Measurements from ENCODE around the gene CDH16. TPM values are rescaled to one million over a fixed set of nuclear protein-coding genes. Genes with fewer than 3 reads are reported as not detected.

CDH16 gene
- total RNA-seq, 2 donors from 2014 or later, result not detected

- Histone ChIP-seq H3K27ac (no peak overlapping the region), H3K36me3 (no peaks in the 10 kb centered on the region), H3K4me1 (ENCODE audit: control insufficient read depth in 1 of 2, low read depth in 2 of 2) (peaks cover 0 to 7% of the 10 kb centered on the region in 2 donors), H3K27me3 (replicated peaks; ENCODE audit: insufficient read depth) (no peaks in the 10 kb centered on the region), H3K4me3 (no peak overlapping the region), H3K9me3 (no peaks in the 10 kb centered on the region)
- ATAC-seq (ENCODE audit: insufficient number of reproducible peaks, low FRiP score, low read depth) (no peak), DNase-seq (ENCODE audit: low spot score) (no peak)
- TF ChIP-seq CTCF (IDR thresholded peaks at IDR 0.05), result no peak
Observed at GRCh38 chr16:66916518-66916917, 2.2 kb downstream of the CDH16 start.

GRCh38 chr16:66915041-66915440, 3.6 kb downstream of the CDH16 start:
- DNase-seq (ENCODE audit: low spot score) (no peak), ATAC-seq (ENCODE audit: insufficient number of reproducible peaks, low FRiP score, low read depth) (no peak)
- Histone ChIP-seq H3K36me3 (no peaks in the 10 kb centered on the region), H3K27me3 (replicated peaks; ENCODE audit: insufficient read depth) (no peaks in the 10 kb centered on the region), H3K4me1 (ENCODE audit: control insufficient read depth in 1 of 2, low read depth in 2 of 2) (peaks cover 0 to 6% of the 10 kb centered on the region in 2 donors), H3K27ac (no peak overlapping the region), H3K4me3 (no peak overlapping the region), H3K9me3 (no peaks in the 10 kb centered on the region)
- no peak for TF ChIP-seq CTCF (IDR thresholded peaks at IDR 0.05)

- no peak for DNase-seq (ENCODE audit: low spot score)
- H3K27me3 ChIP-seq (replicated peaks; ENCODE audit: insufficient read depth), result no peaks in the 10 kb centered on the region
- TF ChIP-seq CTCF (IDR thresholded peaks at IDR 0.05), result no peak
- no peaks in the 10 kb centered on the region for H3K36me3 ChIP-seq
- H3K4me3 ChIP-seq, result no peak overlapping the region
- no peaks in the 10 kb centered on the region for H3K9me3 ChIP-seq
- ATAC-seq (ENCODE audit: insufficient number of reproducible peaks, low FRiP score, low read depth), result no peak
- H3K27ac ChIP-seq, result no peak overlapping the region
- H3K4me1 ChIP-seq (ENCODE audit: control insufficient read depth in 1 of 2, low read depth in 2 of 2), result peaks cover 0 to 6% of the 10 kb centered on the region in 2 donors
Observed at GRCh38 chr16:66914541-66914940, 4.1 kb downstream of the CDH16 start.

- no peak for DNase-seq (ENCODE audit: low spot score)
- H3K27me3 ChIP-seq (replicated peaks; ENCODE audit: insufficient read depth), result no peaks in the 10 kb centered on the region
- H3K9me3 ChIP-seq, result no peaks in the 10 kb centered on the region
- ATAC-seq (ENCODE audit: insufficient number of reproducible peaks, low FRiP score, low read depth), result no peak
- H3K27ac ChIP-seq, result no peak overlapping the region
- H3K36me3 ChIP-seq, result no peaks in the 10 kb centered on the region
- no peak overlapping the region for H3K4me3 ChIP-seq
- no peak for TF ChIP-seq CTCF (IDR thresholded peaks at IDR 0.05)
- H3K4me1 ChIP-seq (ENCODE audit: control insufficient read depth in 1 of 2, low read depth in 2 of 2), result peaks cover 0 to 6% of the 10 kb centered on the region in 2 donors
Observed at GRCh38 chr16:66913711-66914110, 5.0 kb downstream of the CDH16 start.

GRCh38 chr16:66913081-66913480, 5.6 kb downstream of the CDH16 start:
- TF ChIP-seq CTCF (IDR thresholded peaks at IDR 0.05), result no peak
- ATAC-seq (ENCODE audit: insufficient number of reproducible peaks, low FRiP score, low read depth), result no peak
- DNase-seq (ENCODE audit: low spot score), result no peak
- Histone ChIP-seq H3K4me3 (no peak overlapping the region), H3K36me3 (no peaks in the 10 kb centered on the region), H3K27ac (no peak overlapping the region), H3K27me3 (replicated peaks; ENCODE audit: insufficient read depth) (no peaks in the 10 kb centered on the region), H3K4me1 (ENCODE audit: control insufficient read depth in 1 of 2, low read depth in 2 of 2) (peaks cover 0 to 6% of the 10 kb centered on the region in 2 donors), H3K9me3 (no peaks in the 10 kb centered on the region)
